H1 (cell line): ENCODE measurements around the gene RAD23B. TPM values are rescaled to one million over a fixed set of nuclear protein-coding genes. Genes with fewer than 3 reads are reported as not detected.

Experiments used
- CTCF ChIA-PET: fragments of 300-600 bp; sonication (Branson Sonifier 250); formaldehyde crosslinking; loops from one replicate; lab custom pipeline; 2021; ENCODE audit not compliant: partially characterized antibody; lab: Charles Lee
- POLR2A ChIA-PET: fragments of 300-600 bp; sonication (Branson Sonifier 250); formaldehyde crosslinking; loops from one replicate; lab custom pipeline; 2021; ENCODE audit warnings: inconsistent platforms; ENCODE audit not compliant: partially characterized antibody; lab: Charles Lee
- DNase-seq, 2 experiments: peaks; one replicate each; pipeline versions ENCODE4 v3.0.0 to v3.0.0-alpha.2; 2010 to 2022; ENCODE audit warnings: low spot score in 2 of 2, low read depth in 1 of 2, mixed read lengths in 1 of 2
- FAIRE-seq: peaks from 2 replicates; lab custom pipeline; 2011; peaks lifted over from hg19 to GRCh38; lab: Jason Lieb, UNC
- H2AFZ ChIP-seq: 2 replicates; pipeline ENCODE4 v1.8.1; 2012; ENCODE audit warnings: low read length, inconsistent platforms
- H2AK5ac ChIP-seq: 2 replicates; pipeline ENCODE4 v1.6.1; 2013; ENCODE audit warnings: low read depth, low read length
- H2BK120ac ChIP-seq: replicated peaks from 2 replicates; pipeline ENCODE3; 2013; ENCODE audit warnings: low read depth, low read length, inconsistent platforms
- H2BK12ac ChIP-seq: 2 replicates; pipeline ENCODE4 v1.6.1; 2013; ENCODE audit warnings: low read depth, low read length
- H2BK15ac ChIP-seq: 2 replicates; pipeline ENCODE4 v1.6.1; 2013; ENCODE audit warnings: low read length
- H2BK20ac ChIP-seq: 2 replicates; pipeline ENCODE4 v1.6.1; 2013; ENCODE audit warnings: low read length
- H2BK5ac ChIP-seq: 2 replicates; pipeline ENCODE4 v1.6.1; 2013; ENCODE audit warnings: low read depth, low read length
- H3K14ac ChIP-seq: 2 replicates; pipeline ENCODE4 v1.6.1; 2013; ENCODE audit warnings: inconsistent platforms; ENCODE audit not compliant: insufficient read length
- H3K18ac ChIP-seq: 2 replicates; pipeline ENCODE4 v1.6.1; 2013; ENCODE audit warnings: low read length; ENCODE audit errors: extremely low read depth
- H3K23ac ChIP-seq: 2 replicates; pipeline ENCODE4 v1.6.1; 2013; ENCODE audit warnings: inconsistent platforms; ENCODE audit not compliant: insufficient read length
- H3K23me2 ChIP-seq: 2 replicates; pipeline ENCODE4 v1.6.1; 2013; ENCODE audit warnings: low read depth, low read length
- H3K27ac ChIP-seq: 2 replicates; pipeline ENCODE4 v1.6.1; 2011; ENCODE audit warnings: low read depth, low read length, inconsistent platforms
- H3K27me3 ChIP-seq, 4 experiments: replicated peaks in 1 of 4; 1 replicate in 1 of 4; 2 replicates in 3 of 4; pipeline versions ENCODE4 v1.6.1 to v1.8.1; 2011 to 2013; ENCODE audit warnings: low read length in 3 of 4, mild to moderate bottlenecking in 3 of 4, inconsistent platforms in 2 of 4, mixed read lengths in 2 of 4, moderate library complexity in 1 of 4; ENCODE audit not compliant: control insufficient read depth in 3 of 4, insufficient read depth in 3 of 4; ENCODE audit errors: extremely low read depth in 1 of 4
- H3K36me3 ChIP-seq, 4 experiments: 2 replicates each; pipeline versions ENCODE4 v1.6.1 to v1.8.1; 2011 to 2013; ENCODE audit warnings: mild to moderate bottlenecking in 4 of 4, low read length in 3 of 4, moderate library complexity in 2 of 4, control low read depth in 1 of 4, inconsistent platforms in 1 of 4; ENCODE audit not compliant: insufficient read depth in 4 of 4, control insufficient read depth in 2 of 4
- H3K4ac ChIP-seq: replicated peaks from 2 replicates; pipeline ENCODE3; 2013; ENCODE audit warnings: low read length, low read depth, mixed read lengths, inconsistent platforms; ENCODE audit not compliant: insufficient read length
- H3K4me1 ChIP-seq, 4 experiments: replicated peaks in 1 of 4; 1 replicate in 1 of 4; 2 replicates in 3 of 4; pipeline versions ENCODE4 v1.6.1 to v1.8.1; 2011 to 2013; ENCODE audit warnings: low read length in 3 of 4, inconsistent platforms in 2 of 4, mixed read lengths in 1 of 4; ENCODE audit not compliant: insufficient read depth in 4 of 4, control insufficient read depth in 3 of 4
- H3K4me2 ChIP-seq, 2 experiments: 2 replicates each; pipeline versions ENCODE4 v1.6.1 to v1.8.1; 2011 to 2013; ENCODE audit warnings: low read depth in 2 of 2, low read length in 2 of 2, control low read depth in 1 of 2, inconsistent platforms in 1 of 2, mild to moderate bottlenecking in 1 of 2; ENCODE audit not compliant: insufficient read depth in 1 of 2
- H3K4me3 ChIP-seq, 4 experiments: fragments of 200-600, 300-600 bp in 1 of 4; sonication (generic), shearing (Covaris generic), sonication (Bioruptor Twin) in 1 of 4; 2 replicates each; pipeline versions ENCODE4 v1.5.1 to v1.8.1; 2011 to 2016; ENCODE audit warnings: low read length in 4 of 4, low read depth in 3 of 4, control low read depth in 2 of 4, inconsistent platforms in 2 of 4, mild to moderate bottlenecking in 2 of 4, mixed read lengths in 1 of 4, moderate library complexity in 1 of 4; ENCODE audit not compliant: insufficient read depth in 2 of 4; ENCODE audit errors: extremely low read depth in 1 of 4
- H3K56ac ChIP-seq: replicated peaks from 2 replicates; pipeline ENCODE3; 2013; ENCODE audit warnings: low read depth, mild to moderate bottlenecking, mixed read lengths, low read length, inconsistent platforms; ENCODE audit not compliant: insufficient read length
- H3K79me1 ChIP-seq: 2 replicates; pipeline ENCODE4 v1.6.1; 2013; ENCODE audit warnings: low read depth, low read length, control low read depth
- H3K79me2 ChIP-seq, 2 experiments: 2 replicates each; pipeline versions ENCODE4 v1.6.1 to v1.8.1; 2012 to 2013; ENCODE audit warnings: low read length in 2 of 2, mild to moderate bottlenecking in 2 of 2, inconsistent platforms in 1 of 2; ENCODE audit not compliant: insufficient read depth in 2 of 2, control insufficient read depth in 1 of 2
- H3K9ac ChIP-seq, 4 experiments: replicated peaks in 1 of 4; 1 replicate in 1 of 4; 2 replicates in 3 of 4; pipeline versions ENCODE4 v1.6.1 to v1.8.1; 2011 to 2013; ENCODE audit warnings: low read depth in 3 of 4, low read length in 3 of 4, control low read depth in 2 of 4, mild to moderate bottlenecking in 2 of 4, moderate library complexity in 2 of 4, inconsistent platforms in 1 of 4; ENCODE audit errors: extremely low read depth in 1 of 4
- H3K9me3 ChIP-seq, 2 experiments: 2 replicates each; pipeline versions ENCODE4 v1.6.1 to v1.8.1; 2012 to 2013; ENCODE audit warnings: mild to moderate bottlenecking in 2 of 2, moderate library complexity in 2 of 2, control low read depth in 1 of 2, inconsistent platforms in 1 of 2, low read depth in 1 of 2, low read length in 1 of 2, mixed read lengths in 1 of 2; ENCODE audit not compliant: insufficient read depth in 2 of 2
- H4K20me1 ChIP-seq, 2 experiments: replicated peaks in 1 of 2; 2 replicates each; pipeline versions ENCODE3 to v1.8.1; 2011 to 2013; ENCODE audit warnings: inconsistent platforms in 2 of 2, low read length in 2 of 2, mild to moderate bottlenecking in 1 of 2; ENCODE audit not compliant: insufficient read depth in 2 of 2, control insufficient read depth in 1 of 2
- H4K5ac ChIP-seq: 2 replicates; pipeline ENCODE4 v1.6.1; 2013; ENCODE audit warnings: low read length, low read depth, mixed read lengths, inconsistent platforms; ENCODE audit not compliant: insufficient read length
- H4K8ac ChIP-seq: 2 replicates; pipeline ENCODE4 v1.8.0; 2013; ENCODE audit warnings: mild to moderate bottlenecking, moderate library complexity, low read length, inconsistent platforms; ENCODE audit not compliant: insufficient read depth; ENCODE audit errors: extremely low read depth
- H4K91ac ChIP-seq: replicated peaks from 2 replicates; pipeline ENCODE3; 2013; ENCODE audit warnings: low read length, mixed read lengths, inconsistent platforms; ENCODE audit not compliant: insufficient read length
- EGR1 ChIP-seq: IDR thresholded peaks from 2 replicates; pipeline ENCODE4 v1.6.1; 2011; ENCODE audit warnings: low read depth, low read length, borderline replicate concordance
- YY1 ChIP-seq: IDR thresholded peaks from 2 replicates; pipeline ENCODE4 v1.6.1; 2011; ENCODE audit warnings: low read depth, mild to moderate bottlenecking, low read length
- WGBS, 2 experiments: shearing (Covaris generic) in 1 of 2; methylation state at CpG; one replicate each; pipeline versions ENCODE4 v1.1.6 to v1.1.7; 2013 to 2015; ENCODE audit warnings: low lambda C conversion rate in 2 of 2, mixed read lengths in 2 of 2, inconsistent platforms in 1 of 2, low coverage in 1 of 2, missing lambda C conversion rate in 1 of 2; ENCODE audit not compliant: insufficient replicate concordance in 2 of 2, insufficient coverage in 1 of 2, insufficient read length in 1 of 2; ENCODE audit errors: extremely low coverage in 1 of 2, missing lambda C conversion rate in 1 of 2; 5-methylcytosine and 5-hydroxymethylcytosine counted together
- polyA plus RNA-seq, 7 experiments: library from polyadenylated mRNA; depleted of rRNA in 3 of 7; stranded (reverse) in 5 of 7; unstranded in 2 of 7; fragments of >200 nt in 5 of 7; fragments of 200-250 nt in 2 of 7; gene quantifications; 1 replicate in 5 of 7; 2 replicates in 1 of 7; 4 replicates in 1 of 7; pipeline versions ENCODE4 v1.2.1 to v1.2.3, GENCODE V29; 2011 to 2013; ENCODE audit warnings: missing spikeins in 2 of 7, mixed read lengths in 2 of 7
- total RNA-seq: library from RNA; stranded (reverse); fragmentation: NEBNext Ultra II Directional; extraction: Animal tissue kit (Norgen Biotek cat#: 25700); gene quantifications from 2 replicates; pipeline ENCODE4 v1.2.1, GENCODE V29; 2021

The RAD23B gene
- total and polyA plus RNA-seq, 2 of the 8 experiments (the other 6 are each of a cell fraction or from before 2014, with no cell fraction given) = 97.1 to 165 TPM

GRCh38 chr9:107295995-107296394, 12.9 kb downstream of the RAD23B start:
- Histone ChIP-seq H2AFZ (no peak overlapping the region), H3K18ac (no peak overlapping the region), H3K36me3 (peaks cover 0 to 12% (median 1%) of the 10 kb centered on the region in 4 experiments; a peak in 1 of 8 replicates), H4K91ac (no peak overlapping the region), H4K5ac (no peak overlapping the region), H2BK120ac (no peak overlapping the region), H2AK5ac (no peak overlapping the region), H3K4me1 (peaks cover 0 to 10% (median 2%) of the 10 kb centered on the region in 4 experiments; a peak in 2 of 7 replicates), H4K8ac (no peak overlapping the region), H2BK15ac (no peak overlapping the region), H3K23me2 (no peaks in the 10 kb centered on the region), H3K4ac (no peak overlapping the region), H2BK12ac (no peak overlapping the region), H2BK20ac (no peak overlapping the region), H3K9me3 (no peaks in the 10 kb centered on the region), H3K9ac (no peak overlapping the region), H3K79me1 (no peaks in the 10 kb centered on the region), H3K79me2 (peaks cover 59 to 100% of the 10 kb centered on the region in 2 experiments), H3K27ac (no peak overlapping the region), H4K20me1 (peaks cover 23 to 33% of the 10 kb centered on the region in 2 experiments), H3K27me3 (no peaks in the 10 kb centered on the region), H3K14ac (no peak overlapping the region), H2BK5ac (no peak overlapping the region), H3K4me3 (no peak overlapping the region), H3K56ac (no peak overlapping the region), H3K23ac (no peak overlapping the region), H3K4me2 (no peak overlapping the region)
- TF ChIP-seq YY1 (no peak), EGR1 (no peak)
- WGBS, 2 experiments = 100% methylated on average over 1 of the region's 1 CpG; no CpG with 5 or more reads in 1 of the 2 experiments
- FAIRE-seq = no peak
- DNase-seq = no peak
- CTCF ChIA-PET = interaction anchor here (1.6 to 2.8 kb wide), 2 partner anchors 12 to 46 kb away, joined by 3 to 10 read pairs; no protein-coding TSS in a partner anchor
- POLR2A ChIA-PET = interaction anchor here (0.6 to 2.5 kb wide), 4 partner anchors 9 to 175 kb away, joined by 3 to 6 read pairs (median 4); no protein-coding TSS in a partner anchor
